GM12878 (cell line): Measurements from ENCODE around the gene EBP.

Experiments
- BHLHE40 ChIP-seq, 2 experiments: fragments of 450-650 bp in 1 of 2; IDR thresholded peaks; 2 replicates each; pipeline ENCODE4 v1.6.1; 2011 to 2017; ENCODE audit warnings: low read depth in 2 of 2, borderline replicate concordance in 1 of 2, improper control_type of control experiment in 1 of 2, low read length in 1 of 2, mild to moderate bottlenecking in 1 of 2
- CTCF ChIP-seq, 3 experiments: IDR thresholded peaks in 2 of 3; conservative IDR thresholded peaks in 1 of 3; 2 replicates each; pipeline ENCODE4 v1.5.1; 2011; ENCODE audit warnings: low read depth in 3 of 3, low read length in 3 of 3, mild to moderate bottlenecking in 3 of 3, control low read depth in 2 of 3, moderate library complexity in 2 of 3, inconsistent platforms in 1 of 3, mixed read lengths in 1 of 3; ENCODE audit not compliant: control insufficient read depth in 2 of 3, insufficient read depth in 1 of 3; ENCODE audit errors: extremely low read depth in 1 of 3
- HDGF ChIP-seq: fragments of 450-650 bp; IDR thresholded peaks from 2 replicates; pipeline ENCODE4 v1.6.1; 2016; ENCODE audit warnings: antibody characterized with exemption
- MLLT1 ChIP-seq: fragments of 450-650 bp; IDR thresholded peaks from 2 replicates; pipeline ENCODE4 v1.6.1; 2016; ENCODE audit warnings: mild to moderate bottlenecking
- RELA ChIP-seq: fragments of 450-650 bp; IDR thresholded peaks from 2 replicates; pipeline ENCODE4 v1.8.0; 2014; ENCODE audit warnings: borderline replicate concordance; ENCODE audit not compliant: partially characterized antibody
- YBX1 ChIP-seq: fragments of 450-650 bp; IDR thresholded peaks from 2 replicates; pipeline ENCODE4 v1.6.1; 2016; ENCODE audit warnings: antibody characterized with exemption

GRCh38 chrX:48523682-48524081, 2.1 kb downstream of the EBP start:
- TF ChIP-seq MLLT1 (no peak), BHLHE40 (IDR thresholded peaks at IDR 0.05; ENCODE audit: borderline replicate concordance in 1 of 2, low read depth in 2 of 2, low read length in 1 of 2) (no peak), CTCF (IDR thresholded peaks at IDR 0.05 in 2 of 3, conservative IDR thresholded peaks at IDR 0.05 in 1 of 3; ENCODE audit: control insufficient read depth in 2 of 3, extremely low read depth in 1 of 3, insufficient read depth in 1 of 3, low read depth in 3 of 3, low read length in 3 of 3) (no peak), HDGF (no peak), YBX1 (no peak), RELA (no peak)
